Germinal center (tissue), 1 donor: ENCODE data around the gene ZAP70.

ENCODE experiments used
- DNase-seq: peaks from one replicate; pipeline ENCODE4 v3.0.0; 2012; ENCODE audit warnings: mixed read lengths, low spot score

ZAP70 gene

DNA sequence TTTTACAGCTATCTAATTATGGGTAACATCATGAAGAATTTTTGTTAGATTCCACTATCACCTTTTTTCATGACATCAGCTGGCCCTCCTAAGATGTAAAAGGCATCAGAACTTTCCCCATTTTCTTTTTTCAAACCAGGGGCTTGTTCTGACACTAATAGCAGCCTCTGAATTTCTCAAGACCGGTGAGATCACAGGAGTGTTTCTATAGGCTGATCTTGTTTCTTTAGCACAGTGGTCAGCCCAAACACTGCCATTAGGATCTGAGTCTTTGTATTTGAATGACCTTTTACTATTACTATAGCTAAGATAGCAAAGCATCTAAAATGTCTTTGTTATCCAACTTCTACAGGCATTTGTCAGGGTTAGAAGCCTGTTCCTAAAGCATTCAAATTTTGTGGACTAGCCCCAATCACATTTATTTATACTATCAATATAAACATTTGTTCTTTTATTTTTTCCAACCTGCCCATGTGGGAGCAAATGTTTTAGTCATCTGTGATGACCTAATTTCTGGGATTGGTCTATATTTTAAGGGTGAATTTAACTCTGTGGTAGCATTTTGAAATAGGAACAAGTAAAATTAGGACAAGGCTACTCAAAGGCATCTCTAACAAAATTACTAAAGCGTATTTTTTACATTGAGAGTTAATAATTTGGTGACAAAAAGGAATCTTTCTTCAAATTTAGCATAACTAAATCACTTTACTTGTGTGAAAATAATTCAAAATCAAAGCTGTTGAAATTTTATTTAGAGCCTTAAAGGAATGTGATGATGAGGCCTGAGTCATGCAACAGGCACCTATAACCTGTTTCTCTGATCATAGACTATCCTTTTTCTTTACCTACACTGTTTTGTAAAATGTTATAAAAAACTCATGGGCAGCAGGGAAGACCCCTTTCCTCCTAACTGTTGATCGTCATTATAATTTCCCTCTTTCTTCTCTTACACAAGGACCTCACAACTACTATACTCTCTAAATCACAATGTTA is 39.3 kb downstream of the ZAP70 start:
- DNase-seq: no peak

- no peak for DNase-seq
Observed at GRCh38 chr2:97754690-97755346, 41.4 kb downstream of the ZAP70 start.

DNA sequence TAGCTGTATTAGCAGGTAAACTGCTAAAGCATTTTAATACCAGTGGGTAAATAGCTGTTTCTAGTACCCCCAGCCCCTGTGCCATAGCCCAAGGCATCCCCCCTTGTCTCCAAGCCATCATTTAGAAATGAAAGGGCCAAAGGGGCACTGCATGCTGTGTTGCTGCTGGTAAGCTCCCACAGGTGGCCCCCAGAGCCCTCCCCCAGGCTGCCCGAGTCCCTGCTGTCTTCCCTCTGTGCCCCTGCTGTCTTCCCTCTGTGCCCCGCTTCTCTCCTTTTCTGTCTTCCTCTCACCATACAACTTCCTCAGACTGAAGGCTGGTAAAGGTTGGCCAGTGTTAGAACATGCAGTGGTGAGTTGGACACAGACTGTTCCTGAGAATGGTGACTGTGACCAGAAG is 42.1 kb downstream of the ZAP70 start:
- DNase-seq: no peak

- DNase-seq: no peak
Observed at GRCh38 chr2:97757062-97757461, 43.7 kb downstream of the ZAP70 start.

DNA sequence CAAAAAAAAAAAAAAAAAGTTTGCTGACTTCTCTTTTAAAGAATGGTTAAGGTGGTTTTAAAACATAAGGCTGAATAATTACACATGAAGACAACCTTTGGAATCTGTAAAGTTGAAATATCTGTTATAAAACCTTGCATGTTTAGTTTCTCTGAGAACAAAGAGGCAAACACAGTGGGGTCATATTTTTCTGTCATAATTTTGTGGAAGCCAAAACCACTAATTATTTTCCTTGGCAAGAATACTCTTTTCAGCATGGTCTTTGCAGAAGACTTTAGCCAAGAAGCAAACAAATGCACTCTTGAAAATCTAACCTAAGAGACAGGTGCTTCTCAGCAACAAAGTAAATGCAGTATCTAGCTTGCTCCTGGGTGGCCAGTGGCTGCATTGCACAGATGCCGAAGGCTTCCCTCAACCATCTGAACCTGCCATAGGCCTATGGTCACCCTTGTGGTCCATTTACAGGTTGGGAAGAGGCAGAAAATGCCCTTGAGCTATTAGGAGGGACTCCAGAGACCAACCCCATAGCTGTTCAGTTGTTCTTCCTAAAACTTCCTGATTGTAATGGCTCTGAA is 44.8 kb downstream of the ZAP70 start:
- no peak for DNase-seq

GRCh38 chr2:97759727-97760407 is 46.5 kb downstream of the ZAP70 start:
- no peak for DNase-seq

DNA sequence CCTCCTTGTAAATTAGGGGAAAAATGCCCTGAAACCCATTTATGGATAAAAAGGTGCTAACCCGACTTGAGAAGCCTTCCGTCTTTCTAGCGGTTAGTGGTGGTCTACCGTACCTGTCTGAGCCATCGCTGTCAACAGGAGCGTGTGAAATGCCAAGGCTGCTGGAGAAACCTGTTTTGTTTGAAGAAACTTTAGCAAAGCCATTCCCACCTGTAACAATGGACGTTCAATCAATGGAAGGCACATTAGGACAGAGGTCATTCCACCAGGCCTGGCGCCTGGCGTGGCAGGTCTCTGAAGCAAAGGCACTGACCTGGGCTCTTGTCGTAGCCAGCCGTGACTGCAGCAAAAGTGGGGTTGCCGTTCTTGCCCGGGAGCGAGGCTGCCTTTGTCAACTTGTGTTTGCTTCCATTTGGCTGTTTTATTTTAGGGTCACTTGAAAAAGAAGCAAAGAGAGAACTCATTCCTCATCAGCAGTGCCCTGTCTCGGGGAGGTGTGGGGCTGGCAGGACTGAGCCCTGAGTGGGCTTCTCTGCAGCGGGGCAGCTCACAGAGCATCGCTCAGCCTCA is 47.2 kb downstream of the ZAP70 start:
- DNase-seq: no peak

DNA sequence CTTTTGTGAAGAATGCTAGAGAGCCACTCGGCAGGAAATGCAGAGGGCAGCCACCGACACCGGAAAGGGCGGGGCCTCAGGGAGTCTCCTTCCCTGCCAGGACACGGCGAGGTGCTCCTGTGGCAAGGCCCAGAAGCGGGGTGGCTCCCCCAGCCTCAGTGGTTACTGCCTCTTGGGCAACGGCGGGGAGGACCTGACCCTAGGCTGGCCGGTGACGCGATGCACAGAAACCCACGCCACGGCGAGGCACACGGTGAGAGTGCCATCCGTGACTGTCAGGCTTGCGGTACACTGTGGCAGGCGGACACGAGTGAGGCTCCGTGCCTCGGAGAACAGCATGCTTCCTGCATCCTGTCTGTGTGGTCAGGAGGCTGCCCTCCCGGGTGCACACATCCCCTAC is 47.8 kb downstream of the ZAP70 start:
- DNase-seq: no peak

DNA sequence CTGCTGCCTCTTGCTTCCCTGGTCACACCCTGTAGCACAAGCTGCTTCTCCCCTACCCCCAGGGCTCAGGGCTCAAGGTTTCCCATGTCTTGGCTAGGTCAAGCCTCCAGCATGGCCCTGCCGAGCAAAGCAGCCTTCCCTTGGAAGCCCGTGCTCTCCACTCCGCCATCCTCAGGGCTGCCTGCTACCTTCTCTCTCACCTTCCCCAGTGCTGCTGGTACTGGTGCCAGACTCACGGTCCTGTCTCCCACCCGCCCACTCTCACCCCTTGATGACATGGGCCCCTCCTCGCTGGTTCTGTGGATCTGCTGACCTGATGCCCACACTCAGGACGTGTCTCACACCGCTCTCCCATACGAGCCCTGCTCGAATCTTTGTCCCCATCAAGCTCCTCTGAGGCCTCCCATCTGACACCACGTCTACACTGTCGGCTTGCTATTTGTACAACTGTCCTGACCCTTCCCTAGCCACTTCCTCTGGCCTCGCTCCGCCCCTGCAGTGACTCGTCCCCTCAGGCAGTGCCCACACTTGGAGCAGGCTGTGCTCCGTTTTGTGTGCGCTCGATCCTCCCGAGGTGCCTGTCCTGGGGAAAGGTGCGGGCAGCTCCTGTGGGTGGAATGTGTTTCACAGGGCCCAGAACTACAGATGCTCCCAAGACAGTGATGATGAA is 49.9 kb downstream of the ZAP70 start:
- DNase-seq: no peak

DNA sequence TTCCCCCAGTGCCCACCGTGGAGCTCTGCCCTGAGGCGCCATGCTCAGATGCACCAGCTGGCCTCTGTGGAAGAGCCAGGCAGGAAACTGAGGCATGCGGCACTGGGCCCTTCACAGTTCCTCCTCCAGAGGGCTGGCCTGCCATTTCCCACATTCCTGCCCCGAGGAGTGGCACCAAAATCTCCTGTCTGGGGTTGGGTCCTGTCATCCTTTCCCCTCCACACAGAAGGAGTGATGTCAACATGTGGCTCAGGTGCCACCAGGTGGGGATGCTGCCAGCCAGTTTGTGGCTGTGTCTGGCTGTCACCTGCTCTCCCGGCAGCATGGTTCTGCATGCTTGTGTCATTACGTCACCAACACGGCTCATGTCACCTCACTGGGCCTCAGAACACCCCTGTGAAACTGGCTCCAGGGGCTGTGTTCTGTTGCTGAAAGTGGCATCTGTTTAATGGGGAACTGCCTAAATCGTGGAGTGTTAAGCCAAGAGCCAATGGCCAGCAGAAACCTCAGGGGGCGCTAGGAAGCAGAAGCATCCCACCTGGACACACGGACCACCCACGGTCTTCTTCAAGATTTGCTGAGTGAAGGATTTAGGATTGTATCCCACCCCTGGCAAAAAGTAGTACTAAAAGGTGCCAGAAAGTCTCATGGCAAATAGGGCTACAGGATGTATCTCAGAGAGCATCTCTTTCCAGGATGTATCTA is 51.3 kb downstream of the ZAP70 start:
- no peak for DNase-seq

- no peak for DNase-seq
Observed at GRCh38 chr2:97765933-97766332, 52.6 kb downstream of the ZAP70 start.

- DNase-seq: no peak
Observed at GRCh38 chr2:97766567-97766966, 53.2 kb downstream of the ZAP70 start.

GRCh38 chr2:97769308-97769707 is 55.9 kb downstream of the ZAP70 start:
- no peak for DNase-seq

- DNase-seq: no peak
Observed at GRCh38 chr2:97769711-97770110, 56.3 kb downstream of the ZAP70 start.

- DNase-seq: no peak
Observed at GRCh38 chr2:97770445-97770844, 57.1 kb downstream of the ZAP70 start.

DNA sequence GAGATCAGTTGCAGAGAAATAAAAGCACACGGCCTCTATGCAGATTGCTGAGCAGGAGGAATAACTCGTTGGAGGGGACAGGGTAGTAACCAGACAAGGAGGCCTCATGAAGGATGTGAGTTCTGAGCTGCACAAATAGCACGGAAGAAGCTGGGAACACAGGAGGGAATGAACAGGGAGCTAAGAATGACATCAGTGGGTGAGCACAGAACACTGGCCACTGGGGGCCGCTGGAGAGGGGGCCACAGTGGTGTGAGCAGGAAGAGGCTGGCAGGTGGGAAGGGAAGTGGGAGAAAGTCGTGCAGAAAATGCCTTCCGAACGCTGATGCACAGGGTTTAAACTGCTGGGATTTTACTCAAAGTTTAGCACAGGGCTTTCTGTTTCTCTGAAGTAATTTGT is 61.0 kb downstream of the ZAP70 start:
- DNase-seq: no peak

GRCh38 chr2:97775074-97775473 is 61.7 kb downstream of the ZAP70 start:
- DNase-seq: no peak

- DNase-seq: no peak
Observed at GRCh38 chr2:97779141-97779540, 65.8 kb downstream of the ZAP70 start.

DNA sequence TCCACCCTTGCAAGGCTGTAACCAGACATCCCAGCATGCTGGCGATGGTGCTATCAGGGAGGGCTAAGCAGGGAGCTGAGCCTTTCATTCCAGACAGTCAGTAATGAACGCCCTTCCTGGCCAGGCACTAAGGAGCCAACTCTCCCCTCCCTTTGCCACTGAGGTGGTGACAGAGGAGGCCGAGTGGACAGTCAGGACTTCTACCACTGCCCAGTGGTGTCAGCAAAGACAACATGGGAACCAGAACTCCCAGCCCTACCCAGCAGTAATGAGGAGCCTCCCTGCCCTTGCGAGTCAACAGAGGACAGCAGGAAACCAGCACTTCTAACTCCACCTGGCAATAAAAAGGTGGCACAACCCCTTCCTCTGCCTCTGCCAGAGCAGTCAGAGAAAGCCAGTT is 68.6 kb downstream of the ZAP70 start:
- DNase-seq: no peak

- no peak for DNase-seq
Observed at GRCh38 chr2:97784953-97785352, 71.6 kb downstream of the ZAP70 start.

GRCh38 chr2:97785818-97786217 is 72.4 kb downstream of the ZAP70 start:
- no peak for DNase-seq
